Measurements from ENCODE around the gene MTHFD1L. TPM values are rescaled to one million over a fixed set of nuclear protein-coding genes. Genes with fewer than 3 reads are reported as not detected.

The MTHFD1L gene
- polyA plus RNA-seq, 3 donors: 15.7 to 17.5 (median 16.3) TPM

GRCh38 chr6:150930841-150931240 is 65.3 kb downstream of the MTHFD1L start:
- DNase-seq (ENCODE audit: low read depth in 3 of 3, low spot score in 2 of 3): no peak

GRCh38 chr6:150931405-150931804 is 65.9 kb downstream of the MTHFD1L start:
- DNase-seq (ENCODE audit: low read depth in 3 of 3, low spot score in 2 of 3): no peak

GRCh38 chr6:150932996-150933395 is 67.5 kb downstream of the MTHFD1L start:
- DNase-seq (ENCODE audit: low read depth in 3 of 3, low spot score in 2 of 3): no peak

GRCh38 chr6:150934380-150934779 is 68.9 kb downstream of the MTHFD1L start:
- no peak for DNase-seq (ENCODE audit: low read depth in 3 of 3, low spot score in 2 of 3)

- no peak for DNase-seq (ENCODE audit: low read depth in 3 of 3, low spot score in 2 of 3)
These were observed 70.6 kb downstream of the MTHFD1L start for GRCh38 chr6:150936021-150936555.

GRCh38 chr6:150937132-150937906 is 71.8 kb downstream of the MTHFD1L start:
- no peak for DNase-seq (ENCODE audit: low read depth in 3 of 3, low spot score in 2 of 3)

- DNase-seq (ENCODE audit: low read depth in 3 of 3, low spot score in 2 of 3): no peak
These were observed 73.9 kb downstream of the MTHFD1L start for GRCh38 chr6:150939399-150939798.

- no peak for DNase-seq (ENCODE audit: low read depth in 3 of 3, low spot score in 2 of 3)
These were observed 75.4 kb downstream of the MTHFD1L start for GRCh38 chr6:150940941-150941340.

GRCh38 chr6:150949526-150949925 is 84.0 kb downstream of the MTHFD1L start:
- DNase-seq (ENCODE audit: low read depth in 3 of 3, low spot score in 2 of 3): no peak

- DNase-seq (ENCODE audit: low read depth in 3 of 3, low spot score in 2 of 3): no peak
These were observed 88.3 kb downstream of the MTHFD1L start for GRCh38 chr6:150953851-150954250.

GRCh38 chr6:150959166-150959565 is 93.7 kb downstream of the MTHFD1L start:
- DNase-seq (ENCODE audit: low read depth in 3 of 3, low spot score in 2 of 3): no peak

GRCh38 chr6:150962436-150962835 is 96.9 kb downstream of the MTHFD1L start:
- no peak for DNase-seq (ENCODE audit: low read depth in 3 of 3, low spot score in 2 of 3)

GRCh38 chr6:150964765-150965164 is 99.3 kb downstream of the MTHFD1L start:
- DNase-seq (ENCODE audit: low read depth in 3 of 3, low spot score in 2 of 3): no peak

- no peak for DNase-seq (ENCODE audit: low read depth in 3 of 3, low spot score in 2 of 3)
These were observed 101.3 kb downstream of the MTHFD1L start for GRCh38 chr6:150966786-150967185.

GRCh38 chr6:150967381-150967780 is 101.9 kb downstream of the MTHFD1L start:
- DNase-seq (ENCODE audit: low read depth in 3 of 3, low spot score in 2 of 3): no peak

- no peak for DNase-seq (ENCODE audit: low read depth in 3 of 3, low spot score in 2 of 3)
These were observed 102.4 kb downstream of the MTHFD1L start for GRCh38 chr6:150967910-150968309.

GRCh38 chr6:150969901-150970300 is 104.4 kb downstream of the MTHFD1L start:
- DNase-seq (ENCODE audit: low read depth in 3 of 3, low spot score in 2 of 3): no peak

GRCh38 chr6:150971219-150971618 is 105.7 kb downstream of the MTHFD1L start:
- no peak for DNase-seq (ENCODE audit: low read depth in 3 of 3, low spot score in 2 of 3)

- no peak for DNase-seq (ENCODE audit: low read depth in 3 of 3, low spot score in 2 of 3)
These were observed 109.6 kb downstream of the MTHFD1L start for GRCh38 chr6:150975136-150975535.

- DNase-seq (ENCODE audit: low read depth in 3 of 3, low spot score in 2 of 3): no peak
These were observed 111.8 kb downstream of the MTHFD1L start for GRCh38 chr6:150977281-150977680.

- peak in 1 of 3 donors; percentile 41 for DNase-seq (ENCODE audit: low read depth in 3 of 3, low spot score in 2 of 3)
These were observed 113.1 kb downstream of the MTHFD1L start for GRCh38 chr6:150978624-150979023.

- no peak for DNase-seq (ENCODE audit: low read depth in 3 of 3, low spot score in 2 of 3)
These were observed 114.4 kb downstream of the MTHFD1L start for GRCh38 chr6:150979826-150980350.

All from right renal cortex interstitium (tissue), 3 donors.